ENCODE results near the gene TEAD1.

GRCh38 chr11:12888525-12889158, 214.4 kb downstream of the TEAD1 start:
- TF ChIP-seq CTCF (optimal IDR thresholded peaks at IDR 0.05 in 1 of 3, IDR thresholded peaks at IDR 0.05 in 1 of 3, conservative IDR thresholded peaks at IDR 0.05 in 1 of 3; ENCODE audit: extremely low read depth in 1 of 3, insufficient read depth in 2 of 3, low read length in 3 of 3) (peak; percentile 67 to 87 (median 83)), EZH2 (IDR thresholded peaks at IDR 0.05; ENCODE audit: low read length) (no peak)
